CD4-positive, alpha-beta T cell treated with Interleukin-17A for 4 hours (primary cell): Measurements from ENCODE around the gene RTN3.
A peak's percentile ranks its signal among the peaks of the same experiment; 100 is the strongest.
"Not testable (repeated sequence)": the region's sequence is repeated elsewhere in the genome, so short reads cannot be mapped to it uniquely, and the experiment has no call there.

ENCODE experiments used
- DNase-seq: peaks from one replicate; pipeline ENCODE4 v3.0.0-alpha.2; 2020; ENCODE audit warnings: mixed read lengths

The RTN3 gene

GRCh38 chr11:63769042-63769713 lies 87.9 kb downstream of the RTN3 start:
- peak; percentile 51 for DNase-seq

- no peak for DNase-seq
These were observed 88.6 kb downstream of the RTN3 start for GRCh38 chr11:63769714-63770455.

GRCh38 chr11:63770763-63771162 lies 89.5 kb downstream of the RTN3 start:
- no peak for DNase-seq

GRCh38 chr11:63771741-63772318 lies 90.5 kb downstream of the RTN3 start:
- DNase-seq, result not testable (repeated sequence)

GRCh38 chr11:63775191-63775590 lies 93.9 kb downstream of the RTN3 start:
- no peak for DNase-seq

- DNase-seq, result no peak
These were observed 97.7 kb downstream of the RTN3 start for GRCh38 chr11:63779039-63779438.

GRCh38 chr11:63782749-63783148 lies 101.4 kb downstream of the RTN3 start:
- no peak for DNase-seq

GRCh38 chr11:63783925-63784592 lies 102.8 kb downstream of the RTN3 start:
- no peak for DNase-seq

GRCh38 chr11:63785823-63786222 lies 104.5 kb downstream of the RTN3 start:
- DNase-seq, result no peak

- no peak for DNase-seq
These were observed 110.3 kb downstream of the RTN3 start for GRCh38 chr11:63791495-63792167.

GRCh38 chr11:63793161-63793560 lies 111.9 kb downstream of the RTN3 start:
- no peak for DNase-seq

- no peak for DNase-seq
These were observed 113.8 kb downstream of the RTN3 start for GRCh38 chr11:63795066-63795465.

GRCh38 chr11:63800921-63801320 lies 119.6 kb downstream of the RTN3 start:
- DNase-seq, result no peak

- no peak for DNase-seq
These were observed 121.5 kb downstream of the RTN3 start for GRCh38 chr11:63802637-63803414.

GRCh38 chr11:63804259-63804658 lies 123.0 kb downstream of the RTN3 start:
- DNase-seq, result no peak

- no peak for DNase-seq
These were observed 124.6 kb downstream of the RTN3 start for GRCh38 chr11:63805844-63806415.
